H7 (cell line): ENCODE data around the gene HASPIN. TPM values are rescaled to one million over a fixed set of nuclear protein-coding genes. Genes with fewer than 3 reads are reported as not detected.

Experiments used
- DNase-seq: peaks from one replicate; pipeline ENCODE4 v3.0.0; 2012
- H3K27me3 ChIP-seq: 2 replicates; pipeline ENCODE4 v1.6.0; 2011; ENCODE audit warnings: mild to moderate bottlenecking, low read length; ENCODE audit not compliant: control insufficient read depth, insufficient read depth
- H3K36me3 ChIP-seq: replicated peaks from 2 replicates; pipeline ENCODE4 v1.5.1; 2011; ENCODE audit warnings: low read length; ENCODE audit not compliant: control insufficient read depth, insufficient read depth
- H3K4me3 ChIP-seq: 2 replicates; pipeline ENCODE4 v1.5.1; 2011; ENCODE audit warnings: low read depth, mild to moderate bottlenecking, control low read depth, low read length, moderate library complexity; ENCODE audit not compliant: insufficient read depth
- total RNA-seq: library from RNA; depleted of rRNA; stranded (reverse); fragments of >200 nt; shearing (Covaris generic); gene quantifications from 2 replicates; pipeline ENCODE4 v1.2.3, GENCODE V29; 2014; rRNA removed

The HASPIN gene
- total RNA-seq = 34.2 and 39.1 TPM in 2 replicates

DNA sequence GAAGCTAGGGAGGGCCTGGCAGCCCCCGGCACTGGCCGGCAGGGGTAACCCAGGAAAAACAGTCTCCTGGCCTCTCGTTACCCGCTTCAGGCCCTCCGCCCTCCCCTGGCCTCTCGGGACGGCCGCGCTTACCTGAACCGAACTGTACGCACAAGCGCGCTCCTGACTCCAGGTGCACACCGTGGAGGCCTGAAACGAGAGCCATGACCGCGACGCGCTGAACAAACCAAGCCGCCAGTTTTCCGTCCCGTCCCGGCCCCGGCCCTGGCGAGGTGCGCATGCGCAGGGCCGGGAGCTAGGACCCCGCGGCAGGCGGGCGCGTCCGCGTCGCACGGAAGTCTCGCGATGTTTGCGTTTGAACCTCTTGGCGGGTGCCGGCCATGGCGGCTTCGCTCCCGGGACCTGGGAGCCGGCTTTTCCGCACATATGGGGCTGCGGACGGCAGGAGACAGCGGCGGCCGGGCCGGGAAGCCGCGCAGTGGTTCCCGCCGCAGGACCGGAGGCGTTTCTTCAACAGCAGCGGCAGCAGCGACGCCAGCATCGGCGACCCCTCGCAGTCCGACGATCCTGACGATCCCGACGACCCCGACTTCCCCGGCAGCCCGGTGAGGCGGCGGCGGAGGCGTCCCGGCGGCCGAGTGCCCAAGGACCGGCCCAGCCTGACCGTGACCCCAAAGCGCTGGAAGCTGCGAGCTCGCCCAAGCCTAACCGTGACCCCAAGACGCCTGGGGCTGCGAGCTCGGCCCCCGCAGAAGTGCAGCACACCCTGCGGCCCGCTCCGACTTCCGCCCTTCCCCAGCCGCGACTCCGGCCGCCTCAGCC, at the start of gene HASPIN:
Gene HASPIN, plus strand, starts transcription at position 348 of the 822 bp plus-strand sequence. Its CDS starts 33 bp downstream, at position 381.
- no peaks in the 10 kb centered on the region for H3K27me3 ChIP-seq
- H3K36me3 ChIP-seq = peaks cover 13% of the 10 kb centered on the region
- H3K4me3 ChIP-seq = peak within 1 kb of the TSS; percentile 94
- peak; percentile 100 for DNase-seq

DNA sequence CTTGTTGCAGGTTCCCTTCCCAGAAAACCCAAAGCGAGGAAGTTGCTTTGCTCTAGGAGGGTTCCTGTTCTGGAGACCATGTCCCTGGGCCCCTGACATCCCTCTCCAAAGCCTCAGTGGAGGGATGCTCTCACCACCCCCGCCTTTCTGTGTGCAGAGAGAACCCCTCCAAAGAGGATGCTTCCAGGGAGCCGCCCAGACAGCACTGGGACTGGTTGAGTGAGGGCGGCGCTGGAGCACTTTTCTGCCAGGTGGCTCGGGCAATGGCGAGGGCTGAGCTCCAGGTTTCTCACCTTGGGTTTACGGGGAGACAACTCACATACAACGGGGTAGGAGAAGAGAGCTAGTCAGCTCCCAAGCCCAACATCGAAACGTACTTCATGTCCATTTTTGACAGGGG, 47.8 kb upstream of the HASPIN start:
- no peak for DNase-seq
- H3K4me3 ChIP-seq = no peak overlapping the region
- no peaks in the 10 kb centered on the region for H3K36me3 ChIP-seq
- H3K27me3 ChIP-seq = no peaks in the 10 kb centered on the region

DNA sequence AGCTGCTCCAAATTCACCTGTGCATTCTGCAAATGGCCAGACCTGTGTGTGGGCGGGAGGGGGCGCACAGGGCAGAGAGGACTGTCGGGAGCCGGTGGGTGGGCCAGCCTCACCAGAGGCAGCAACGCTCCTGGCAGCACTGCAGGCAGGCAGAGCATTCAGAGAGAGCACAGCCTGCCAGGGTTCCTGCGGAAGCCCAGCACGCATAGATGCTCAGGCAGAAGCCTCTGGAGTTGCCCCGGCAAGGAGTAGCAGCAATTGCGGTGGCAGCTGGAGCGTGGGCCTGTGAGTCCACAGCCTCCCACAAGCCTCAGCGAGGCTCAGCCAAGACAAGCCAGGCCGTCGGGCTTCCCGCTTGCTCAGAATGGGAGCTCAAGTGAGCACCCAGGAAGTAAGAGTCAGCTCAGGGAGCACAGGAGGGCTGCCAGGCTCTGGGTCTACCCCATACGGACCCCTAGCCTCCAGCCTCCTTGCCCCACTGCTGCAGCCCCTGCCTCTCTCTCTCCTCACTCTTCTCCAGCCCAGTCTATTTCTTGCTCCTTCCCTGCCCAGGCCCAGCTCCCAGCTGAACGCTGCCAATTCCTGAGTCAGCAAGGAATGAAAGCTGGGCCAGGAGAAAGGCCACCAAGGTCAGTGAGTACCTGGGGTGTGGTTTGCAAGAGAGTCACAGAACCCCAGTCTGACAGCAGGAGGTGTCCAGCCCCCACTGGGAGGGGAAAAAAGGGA, 45.4 kb upstream of the HASPIN start:
- H3K27me3 ChIP-seq = no peaks in the 10 kb centered on the region
- H3K4me3 ChIP-seq = no peak overlapping the region
- H3K36me3 ChIP-seq = no peaks in the 10 kb centered on the region
- peak; percentile 91 for DNase-seq

DNA sequence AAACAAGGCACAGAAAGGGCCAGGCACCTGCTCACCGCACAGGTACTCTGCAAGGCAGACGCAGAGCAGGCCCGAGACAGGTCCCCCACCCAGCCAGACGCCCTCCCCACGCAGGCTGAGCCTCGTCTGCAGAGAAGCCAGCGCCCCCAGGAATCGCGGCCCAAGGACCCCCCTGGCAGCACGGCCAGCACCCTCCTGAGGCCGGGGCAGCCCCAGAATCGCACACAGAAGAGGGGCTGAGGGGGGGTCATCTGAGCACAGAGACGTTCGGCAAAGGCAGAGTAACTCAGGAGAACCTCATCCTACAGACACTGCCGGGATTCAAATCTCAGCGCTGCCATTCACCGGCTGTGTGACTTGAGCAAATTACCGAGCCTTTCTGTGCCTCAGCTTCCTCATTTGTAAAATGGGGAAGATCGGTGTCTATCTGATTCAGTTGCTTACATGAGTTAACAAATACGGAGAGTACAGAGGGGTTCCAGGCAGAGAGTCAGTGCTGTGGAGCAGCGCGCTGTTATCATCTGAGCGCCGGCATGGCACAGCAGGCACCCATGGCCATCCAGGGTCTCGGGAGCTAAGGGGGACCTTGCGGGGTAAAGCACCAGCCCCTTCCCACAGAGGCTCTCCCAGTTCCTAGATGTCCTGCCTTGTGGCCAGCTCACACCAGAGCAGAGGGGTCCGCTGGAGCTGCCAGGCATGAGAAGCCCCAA, 44.7 kb upstream of the HASPIN start:
- no peak overlapping the region for H3K4me3 ChIP-seq

DNA sequence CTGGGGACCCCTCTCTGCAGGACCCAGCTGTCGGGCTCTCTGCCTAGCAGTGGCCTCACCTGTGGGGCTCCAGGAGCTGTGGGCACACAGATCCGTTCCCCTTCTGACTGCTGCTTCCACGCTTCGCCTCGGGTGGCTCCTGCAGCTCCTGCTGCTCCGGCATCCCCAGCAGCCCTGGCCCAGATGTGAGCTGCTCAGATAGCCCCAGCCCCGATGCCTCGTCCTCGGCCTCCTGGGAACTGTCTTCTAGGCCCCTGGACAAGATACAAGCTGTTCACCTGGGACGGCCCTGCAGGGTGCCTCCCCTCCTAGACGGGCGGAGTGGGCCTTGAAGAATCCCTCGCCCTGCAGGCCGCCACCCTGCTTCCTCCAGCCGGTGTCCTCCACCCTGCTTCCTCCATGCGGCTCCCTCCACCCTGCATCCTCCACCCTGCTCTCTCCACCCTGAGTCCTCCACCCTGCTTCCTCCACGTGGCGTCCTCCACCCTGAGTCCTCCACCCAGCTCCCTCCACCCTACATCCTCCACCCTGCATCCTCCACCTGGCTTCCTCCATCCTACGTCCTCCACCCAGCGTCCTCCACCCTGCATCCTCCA, 44.1 kb upstream of the HASPIN start:
- no peak overlapping the region for H3K4me3 ChIP-seq
- H3K36me3 ChIP-seq = no peaks in the 10 kb centered on the region
- DNase-seq = no peak
- no peaks in the 10 kb centered on the region for H3K27me3 ChIP-seq

More for the DNA sequence above, 44.7 kb upstream of the HASPIN start:
- DNase-seq = no peak
- Histone ChIP-seq H3K27me3 (no peaks in the 10 kb centered on the region), H3K36me3 (no peaks in the 10 kb centered on the region)

DNA sequence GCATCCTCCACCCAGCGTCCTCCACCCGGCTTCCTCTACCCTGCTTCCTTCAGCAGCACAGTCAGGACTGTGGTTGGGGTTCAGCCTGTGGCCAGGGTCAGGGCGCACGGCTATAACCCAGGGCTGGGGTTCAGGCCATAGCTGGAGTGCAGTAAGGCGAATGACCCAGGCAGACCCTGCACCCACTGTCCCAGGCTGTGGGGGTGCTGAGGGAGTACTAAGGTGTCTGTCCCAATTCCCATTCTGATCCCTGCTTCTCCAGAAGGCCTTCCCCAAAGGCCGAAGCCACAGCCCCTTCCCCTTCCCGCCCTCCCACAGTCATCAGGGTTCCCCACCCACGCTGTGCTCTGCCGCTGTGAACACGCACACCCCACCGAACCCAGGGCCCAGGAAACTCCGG, 42.6 kb upstream of the HASPIN start:
- Histone ChIP-seq H3K36me3 (no peaks in the 10 kb centered on the region), H3K27me3 (no peaks in the 10 kb centered on the region), H3K4me3 (no peak overlapping the region)
- DNase-seq = no peak

DNA sequence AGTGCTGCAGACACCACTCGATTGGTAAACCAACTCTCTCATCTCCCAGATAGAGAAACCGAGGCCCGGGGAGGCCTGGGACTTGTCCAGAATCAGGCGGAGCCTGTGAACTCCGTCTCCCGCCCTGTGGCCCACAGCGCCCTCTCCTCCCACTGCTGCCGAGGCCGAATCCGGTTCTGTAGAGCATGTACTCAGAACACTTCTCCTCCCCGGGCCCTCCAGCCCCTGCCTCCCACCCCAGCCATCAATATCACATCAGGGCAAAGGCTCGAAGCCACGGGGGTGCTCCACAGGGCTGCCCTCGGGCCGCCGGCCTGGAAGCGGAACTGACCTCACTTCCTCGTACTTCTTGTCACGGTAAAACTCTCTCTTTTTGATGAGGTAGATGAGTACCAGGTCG, 42.1 kb upstream of the HASPIN start:
- DNase-seq = peak; percentile 47
- Histone ChIP-seq H3K36me3 (no peaks in the 10 kb centered on the region), H3K27me3 (no peaks in the 10 kb centered on the region)

DNA sequence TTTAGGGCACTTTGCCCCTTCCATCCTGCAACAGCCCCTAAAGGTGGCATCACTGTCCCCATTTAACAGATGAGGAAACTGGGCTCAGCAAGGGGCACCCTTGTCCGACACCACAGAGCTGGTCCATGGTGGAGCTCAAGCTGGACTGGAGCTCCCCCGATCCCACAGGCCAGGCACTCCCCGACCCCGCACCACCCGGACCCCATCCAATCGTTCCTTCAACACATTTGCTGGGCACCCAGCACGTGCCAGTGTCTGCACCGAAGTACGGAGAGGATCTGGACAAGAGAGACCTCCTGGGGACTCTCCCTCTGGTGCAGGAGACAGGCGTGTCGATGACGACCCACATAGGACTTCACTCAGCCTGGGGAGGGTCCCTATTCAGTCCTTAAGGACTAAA, 41.7 kb upstream of the HASPIN start:
- peak; percentile 41 for DNase-seq
- no peak overlapping the region for H3K4me3 ChIP-seq
- H3K36me3 ChIP-seq = no peaks in the 10 kb centered on the region
- no peaks in the 10 kb centered on the region for H3K27me3 ChIP-seq

More for the DNA sequence above, 42.1 kb upstream of the HASPIN start:
- no peak overlapping the region for H3K4me3 ChIP-seq

DNA sequence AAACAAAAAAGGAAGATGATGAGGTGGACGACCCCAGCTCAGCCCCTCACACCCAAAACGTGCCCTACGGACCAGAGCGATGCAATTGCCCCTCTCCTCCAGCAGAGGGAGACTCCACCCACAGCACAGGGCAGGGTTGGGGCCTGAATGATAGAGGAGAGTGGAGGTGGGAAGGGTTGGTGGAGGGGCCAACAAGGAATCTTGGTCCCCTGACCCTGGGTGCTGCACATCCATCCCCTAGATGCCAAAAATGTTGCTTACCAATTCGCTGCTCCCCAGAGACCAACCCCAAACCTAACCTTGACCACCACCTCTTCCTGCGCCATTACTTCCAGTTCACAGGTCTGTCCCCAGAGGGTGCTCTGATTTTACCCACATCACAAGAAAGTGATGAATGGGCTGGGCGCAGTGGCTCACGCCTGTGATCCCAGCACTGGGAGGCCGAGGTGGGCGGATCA, 40.6 kb upstream of the HASPIN start:
- H3K4me3 ChIP-seq = no peak overlapping the region
- DNase-seq = peak; percentile 96
- no peaks in the 10 kb centered on the region for H3K36me3 ChIP-seq
- no peaks in the 10 kb centered on the region for H3K27me3 ChIP-seq

DNA sequence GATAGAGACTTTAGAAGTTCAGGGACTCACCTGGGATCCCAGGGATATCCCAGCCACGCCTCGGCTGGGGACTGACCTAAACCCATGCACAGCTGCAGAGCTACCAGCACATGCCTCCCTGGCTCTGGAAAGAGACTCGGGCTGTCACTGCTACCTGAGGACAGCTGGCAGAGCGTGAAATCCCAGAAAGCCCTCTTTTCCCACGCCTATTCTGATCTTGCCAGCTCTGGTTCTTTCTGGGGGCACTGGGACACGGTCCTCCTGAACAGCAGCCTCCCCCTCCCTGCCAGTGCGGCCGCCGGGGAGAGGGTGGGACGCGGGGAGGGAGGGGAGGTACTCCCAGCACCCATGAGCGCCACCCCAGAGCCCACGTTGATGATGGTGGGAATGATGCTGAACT, 38.5 kb upstream of the HASPIN start:
- Histone ChIP-seq H3K4me3 (no peak overlapping the region), H3K36me3 (no peaks in the 10 kb centered on the region), H3K27me3 (no peaks in the 10 kb centered on the region)
- peak; percentile 50 for DNase-seq

DNA sequence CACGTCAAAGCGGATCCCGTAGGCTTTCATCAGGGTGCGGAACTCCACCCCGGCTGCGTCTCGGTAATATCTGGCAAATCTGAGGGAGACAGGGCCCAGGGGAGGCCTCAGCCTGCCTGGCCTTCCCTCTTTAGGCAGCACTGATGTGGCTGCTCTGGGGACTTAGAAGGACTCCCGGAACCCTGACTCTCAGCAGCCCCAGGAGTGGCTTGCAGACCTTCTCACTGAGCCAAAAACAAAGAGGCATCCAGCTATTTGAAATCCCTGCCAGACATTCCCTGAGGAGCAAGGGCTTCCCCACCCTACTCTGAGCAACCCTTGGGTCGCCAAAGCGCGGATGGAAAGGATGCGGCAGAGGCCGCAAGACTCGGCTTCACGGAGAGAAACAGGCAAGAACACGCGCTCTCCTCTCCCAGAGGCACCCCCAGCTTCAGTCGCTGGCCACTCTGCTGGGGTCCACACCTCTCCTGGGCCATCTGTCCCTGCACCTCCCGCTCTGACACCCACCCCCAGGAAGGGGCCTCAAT, 35.6 kb upstream of the HASPIN start:
- Histone ChIP-seq H3K36me3 (no peaks in the 10 kb centered on the region), H3K4me3 (no peak overlapping the region), H3K27me3 (no peaks in the 10 kb centered on the region)
- peak; percentile 85 for DNase-seq

DNA sequence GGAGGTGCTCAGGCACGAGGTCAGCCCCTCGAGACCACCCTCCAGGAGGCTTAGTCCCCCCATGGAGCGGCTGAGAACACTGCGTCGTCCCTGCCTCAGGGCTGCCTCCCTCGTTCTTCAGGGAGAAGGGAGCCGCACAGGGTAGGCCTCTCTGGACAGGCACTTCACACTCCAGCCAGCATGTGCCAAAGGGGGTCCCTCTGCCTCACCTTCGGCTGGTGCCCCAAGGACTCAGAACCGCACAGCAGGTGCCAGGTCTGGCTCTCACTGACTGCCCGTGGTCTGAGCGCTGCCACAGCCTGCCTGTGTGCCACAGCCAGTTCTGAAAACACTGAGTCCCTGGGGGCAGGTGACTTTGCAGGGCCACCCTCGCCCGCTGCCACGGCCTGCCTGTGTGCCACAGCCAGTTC, 34.8 kb upstream of the HASPIN start:
- peak; percentile 57 for DNase-seq
- H3K27me3 ChIP-seq = no peaks in the 10 kb centered on the region
- H3K36me3 ChIP-seq = no peaks in the 10 kb centered on the region
- H3K4me3 ChIP-seq = no peak overlapping the region

DNA sequence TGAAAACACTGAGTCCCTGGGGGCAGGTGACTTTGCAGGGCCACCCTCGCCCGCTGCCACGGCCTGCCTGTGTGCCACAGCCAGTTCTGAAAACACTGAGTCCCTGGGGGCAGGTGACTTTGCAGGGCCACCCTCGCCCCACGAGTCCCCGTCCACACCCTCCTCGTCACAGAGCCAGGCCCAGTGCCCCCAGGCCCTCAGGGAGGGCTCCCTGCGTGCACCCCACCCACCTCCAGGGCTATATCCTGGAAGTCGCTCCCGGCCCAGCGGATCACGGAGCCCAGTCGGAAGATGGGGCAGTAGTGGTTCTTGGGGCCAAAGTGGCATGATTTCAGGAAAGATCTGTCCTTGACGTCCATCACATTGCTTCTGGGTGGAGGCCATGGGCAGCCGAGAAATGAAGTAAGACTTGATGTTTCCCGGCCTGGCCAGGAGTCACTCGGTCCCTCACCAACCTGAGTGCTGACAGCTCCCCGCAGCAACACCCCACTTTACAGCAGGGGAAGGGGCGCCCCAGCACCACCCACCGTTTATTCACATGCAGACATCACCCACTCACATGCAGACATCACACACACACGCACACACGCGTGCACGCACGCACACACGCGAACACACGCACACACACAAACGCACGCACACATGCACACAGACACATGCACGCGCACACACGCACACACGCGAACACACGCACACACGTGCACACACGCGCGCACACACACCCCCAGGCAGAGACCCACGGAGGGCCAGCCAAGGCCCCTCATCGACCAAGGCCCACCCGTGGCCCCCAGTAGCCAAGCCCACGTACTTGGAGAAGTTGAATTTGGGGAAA, 34.2 kb upstream of the HASPIN start:
- H3K27me3 ChIP-seq = peaks cover 2% of the 10 kb centered on the region
- DNase-seq = peak; percentile 48
- no peaks in the 10 kb centered on the region for H3K36me3 ChIP-seq
- no peak overlapping the region for H3K4me3 ChIP-seq
